ENCODE data around the gene PHLDA3.

GRCh38 chr1:201424146-201424545, 44.8 kb downstream of the PHLDA3 start:
- no peak for TF ChIP-seq CTCF (IDR thresholded peaks at IDR 0.05; ENCODE audit: insufficient read depth, low read length)
- TF ChIP-seq POLR2AphosphoS5 (IDR thresholded peaks at IDR 0.05; ENCODE audit: low read depth) = no peak
- TF ChIP-seq GABPA (IDR thresholded peaks at IDR 0.05; ENCODE audit: low read depth) = no peak
- TF ChIP-seq REST (IDR thresholded peaks at IDR 0.05; ENCODE audit: insufficient replicate concordance, low read depth) = no peak
- no peak for TF ChIP-seq SPI1 (IDR thresholded peaks at IDR 0.05; ENCODE audit: borderline replicate concordance, low read depth)

Measured in HL-60 (cell line).